Effector CD4-positive, alpha-beta T cell (primary cell): ENCODE results near the gene USP36.
"Not testable (repeated sequence)": the region's sequence is repeated elsewhere in the genome, so short reads cannot be mapped to it uniquely, and the experiment has no call there.

Experiments used
- DNase-seq: peaks from one replicate; pipeline ENCODE4 v3.0.0-alpha.2; 2020
- total RNA-seq: gene quantifications from one replicate; lab custom pipeline; 2026; lab: John Stamatoyannopoulos, UW

Gene USP36
- total RNA-seq = 258 reads per million, percentile 94 among the genes with 10 or more reads in this experiment

GRCh38 chr17:78840780-78841611 is at the start of gene USP36:
USP36 (minus strand) TSS chr17:78840814; CDS start chr17:78836363, 4,451 bp downstream.
- DNase-seq = peak; percentile 100

- not testable (repeated sequence) for DNase-seq
These were observed 49.5 kb upstream of the USP36 start for GRCh38 chr17:78890096-78890495.

- no peak for DNase-seq
These were observed 48.9 kb upstream of the USP36 start for GRCh38 chr17:78889531-78889930.

- no peak for DNase-seq
These were observed 48.4 kb upstream of the USP36 start for GRCh38 chr17:78888941-78889518.

- DNase-seq = no peak
These were observed 46.3 kb upstream of the USP36 start for GRCh38 chr17:78886954-78887353.

GRCh38 chr17:78885956-78886355 is 45.3 kb upstream of the USP36 start:
- no peak for DNase-seq

GRCh38 chr17:78884876-78885667 is 44.5 kb upstream of the USP36 start:
- no peak for DNase-seq

- no peak for DNase-seq
These were observed 43.7 kb upstream of the USP36 start for GRCh38 chr17:78884148-78884825.

GRCh38 chr17:78883533-78884131 is 43.0 kb upstream of the USP36 start:
- DNase-seq = no peak

- no peak for DNase-seq
These were observed 42.5 kb upstream of the USP36 start for GRCh38 chr17:78883089-78883532.

GRCh38 chr17:78882540-78883088 is 42.0 kb upstream of the USP36 start:
- no peak for DNase-seq

GRCh38 chr17:78879635-78880186 is 39.1 kb upstream of the USP36 start:
- DNase-seq = no peak

- DNase-seq = no peak
These were observed 38.4 kb upstream of the USP36 start for GRCh38 chr17:78878871-78879527.

- no peak for DNase-seq
These were observed 37.6 kb upstream of the USP36 start for GRCh38 chr17:78878261-78878660.

- DNase-seq = not testable (repeated sequence)
These were observed 36.4 kb upstream of the USP36 start for GRCh38 chr17:78876954-78877517.

- DNase-seq = no peak
These were observed 35.5 kb upstream of the USP36 start for GRCh38 chr17:78876094-78876597.

- no peak for DNase-seq
These were observed 34.9 kb upstream of the USP36 start for GRCh38 chr17:78875363-78876093.

GRCh38 chr17:78873519-78874340 is 33.1 kb upstream of the USP36 start:
- no peak for DNase-seq

- DNase-seq = no peak
These were observed 31.9 kb upstream of the USP36 start for GRCh38 chr17:78872486-78872885.
